Erythroblast (primary cell): ENCODE results near the gene ADK.

Experiments
- GATA1 ChIP-seq: IDR thresholded peaks from 2 replicates; pipeline ENCODE4 v1.6.1; 2011; ENCODE audit warnings: low read depth, mild to moderate bottlenecking, control low read depth, low read length, moderate library complexity
- POLR2A ChIP-seq: IDR thresholded peaks from 2 replicates; pipeline ENCODE4 v1.6.1; 2011; ENCODE audit warnings: mild to moderate bottlenecking, low read length

DNA sequence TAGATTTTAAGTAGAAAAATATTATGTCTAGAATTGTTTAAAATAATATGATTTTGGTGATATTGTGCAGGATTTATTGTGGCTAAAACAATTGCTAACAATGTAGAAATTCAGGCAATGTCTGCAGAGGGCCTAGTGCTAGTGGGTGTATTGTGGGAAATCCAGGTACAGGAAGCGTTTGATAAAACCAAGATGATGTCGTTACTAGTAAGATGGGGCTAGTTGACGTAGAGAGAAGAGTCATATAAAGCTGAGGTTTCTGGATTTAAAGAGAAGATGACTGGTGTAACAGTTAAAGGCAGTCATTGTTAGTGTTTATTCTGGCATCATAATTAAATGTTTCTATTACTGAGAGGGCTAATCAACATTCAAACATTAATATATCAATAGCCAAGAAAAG lies 43.5 kb downstream of the ADK start:
- TF ChIP-seq POLR2A (no peak), GATA1 (no peak)
